H1 (cell line): ENCODE results near the gene ARHGAP10. TPM values are rescaled to one million over a fixed set of nuclear protein-coding genes. Genes with fewer than 3 reads are reported as not detected.

Experiments used
- CHD2 ChIP-seq: IDR thresholded peaks from 2 replicates; pipeline ENCODE4 v1.6.1; 2012; ENCODE audit warnings: low read length, improper control_type of control experiment
- CHD7 ChIP-seq: fragments of 300-600 bp; sonication (generic); IDR thresholded peaks from 2 replicates; pipeline ENCODE4 v1.7.1; 2012; ENCODE audit warnings: low read length, moderate library complexity, mild to moderate bottlenecking, inconsistent platforms; ENCODE audit not compliant: insufficient replicate concordance
- CREB1 ChIP-seq: IDR thresholded peaks from 2 replicates; pipeline ENCODE4 v1.6.1; 2012; ENCODE audit warnings: inconsistent platforms
- E2F6 ChIP-seq: IDR thresholded peaks from 2 replicates; pipeline ENCODE4 v1.6.1; 2012; ENCODE audit warnings: inconsistent platforms
- EGR1 ChIP-seq: IDR thresholded peaks from 2 replicates; pipeline ENCODE4 v1.6.1; 2011; ENCODE audit warnings: low read depth, low read length, borderline replicate concordance
- FOSL1 ChIP-seq: IDR thresholded peaks from 2 replicates; pipeline ENCODE4 v1.6.1; 2011; ENCODE audit warnings: mild to moderate bottlenecking, low read depth, low read length, moderate library complexity; ENCODE audit not compliant: insufficient read depth
- HDAC6 ChIP-seq: IDR thresholded peaks from one replicate; pipeline ENCODE4 v1.7.1; 2012; ENCODE audit warnings: low read depth, mild to moderate bottlenecking, inconsistent platforms, low read length, moderate library complexity
- KDM5A ChIP-seq: fragments of 200-600 bp; IDR thresholded peaks from 2 replicates; pipeline ENCODE4 v1.7.1; 2012; ENCODE audit warnings: mild to moderate bottlenecking, low read length, inconsistent platforms, mixed read lengths
- PHF8 ChIP-seq: fragments of 200-600 bp; sonication (generic); conservative IDR thresholded peaks from 2 replicates; pipeline ENCODE4 v1.7.1; 2012; ENCODE audit warnings: low read depth, mild to moderate bottlenecking, inconsistent platforms, low read length, moderate library complexity
- POU5F1 ChIP-seq: IDR thresholded peaks from 2 replicates; pipeline ENCODE4 v1.6.1; 2011; ENCODE audit warnings: low read depth, mild to moderate bottlenecking, low read length, moderate library complexity
- SP2 ChIP-seq: IDR thresholded peaks from 2 replicates; pipeline ENCODE4 v1.6.1; 2012; ENCODE audit warnings: mild to moderate bottlenecking, low read length, inconsistent platforms
- ZNF274 ChIP-seq: IDR thresholded peaks from 2 replicates; pipeline ENCODE4 v1.7.0; 2012; ENCODE audit warnings: low read length, borderline replicate concordance; ENCODE audit errors: extremely low read depth
- polyA plus RNA-seq, 7 experiments: library from polyadenylated mRNA; depleted of rRNA in 3 of 7; stranded (reverse) in 5 of 7; unstranded in 2 of 7; fragments of >200 nt in 5 of 7; fragments of 200-250 nt in 2 of 7; gene quantifications; 1 replicate in 5 of 7; 2 replicates in 1 of 7; 4 replicates in 1 of 7; pipeline versions ENCODE4 v1.2.1 to v1.2.3, GENCODE V29; 2011 to 2013; ENCODE audit warnings: missing spikeins in 2 of 7, mixed read lengths in 2 of 7
- total RNA-seq: library from RNA; stranded (reverse); fragmentation: NEBNext Ultra II Directional; extraction: Animal tissue kit (Norgen Biotek cat#: 25700); gene quantifications from 2 replicates; pipeline ENCODE4 v1.2.1, GENCODE V29; 2021

Gene ARHGAP10
- total and polyA plus RNA-seq, 2 of the 8 experiments (the other 6 are each of a cell fraction or from before 2014, with no cell fraction given), result 3.7 to 6.1 TPM

GRCh38 chr4:148051403-148051802 is 319.5 kb downstream of the ARHGAP10 start (continued):
- TF ChIP-seq CHD7, result no peak
- TF ChIP-seq EGR1, result no peak
- TF ChIP-seq CHD2, result no peak
- no peak for TF ChIP-seq KDM5A
- no peak for TF ChIP-seq ZNF274
- no peak for TF ChIP-seq E2F6
- TF ChIP-seq SP2, result no peak
- no peak for TF ChIP-seq POU5F1
- no peak for TF ChIP-seq CREB1
- no peak for TF ChIP-seq PHF8
- no peak for TF ChIP-seq FOSL1
- TF ChIP-seq HDAC6, result no peak
